ENCODE measurements around the gene TSPAN3. TPM values are rescaled to one million over a fixed set of nuclear protein-coding genes. Genes with fewer than 3 reads are reported as not detected.

TSPAN3 gene
- total and polyA plus RNA-seq, 3 donors from 2014 or later = 197 to 226 (median 223) TPM

- intact Hi-C loops (cut with DNase I; ENCODE audit: low total_unique reads) = no loop called here
- no peaks in the 10 kb centered on the region for H3K9me3 ChIP-seq
- no peak for DNase-seq
- no peaks in the 10 kb centered on the region for H3K4me1 ChIP-seq
- 91 to 97% methylated on average over 16 to 20 of the region's 20 CpGs for WGBS, 2 donors
- no peaks in the 10 kb centered on the region for H3K36me3 ChIP-seq (ENCODE audit: low read depth, missing control alignments)
- no peaks in the 10 kb centered on the region for H3K27me3 ChIP-seq
- no peak overlapping the region for H3K27ac ChIP-seq
- TF ChIP-seq POLR2A (IDR thresholded peaks at IDR 0.05) = no peak
- H3K4me3 ChIP-seq = no peak overlapping the region
These were observed 52.9 kb downstream of the TSPAN3 start for GRCh38 chr15:77017761-77018720.

DNA sequence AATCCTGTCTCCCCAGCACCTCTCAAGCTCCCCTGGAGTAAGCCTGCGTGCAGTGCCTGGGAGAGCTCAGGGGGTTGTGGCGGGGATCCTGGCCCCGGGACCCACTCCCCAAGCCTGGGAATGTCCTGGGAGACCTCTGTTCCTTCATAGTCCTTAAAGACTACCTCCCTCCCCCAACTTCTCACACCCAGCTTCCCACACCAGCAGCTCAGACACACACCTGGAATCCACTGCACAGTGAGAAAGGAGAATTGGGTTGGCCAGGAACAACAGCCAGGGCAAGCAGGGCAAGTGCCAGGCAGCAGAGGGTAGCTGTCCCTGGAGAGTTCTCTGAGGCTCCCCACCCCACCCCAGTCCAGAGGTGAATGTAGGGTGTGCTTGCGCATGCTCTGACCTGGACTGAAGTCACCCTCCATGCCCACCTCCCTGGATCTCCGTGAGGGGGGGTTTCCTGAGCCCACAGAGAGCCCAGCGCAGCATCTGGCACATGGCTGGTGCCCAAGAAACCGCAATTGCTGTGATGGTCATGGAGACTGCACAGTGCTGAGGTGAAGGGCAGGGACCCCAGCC is 53.7 kb downstream of the TSPAN3 start:
- intact Hi-C loops (cut with DNase I; ENCODE audit: low total_unique reads) = no loop called here
- Histone ChIP-seq H3K4me1 (no peaks in the 10 kb centered on the region), H3K36me3 (ENCODE audit: low read depth, missing control alignments) (no peaks in the 10 kb centered on the region), H3K27ac (no peak overlapping the region), H3K4me3 (no peak overlapping the region), H3K27me3 (no peaks in the 10 kb centered on the region), H3K9me3 (no peaks in the 10 kb centered on the region)
- WGBS, 2 donors = 63 to 83% methylated on average over 5 to 7 of the region's 7 CpGs
- no peak for DNase-seq
- no peak for TF ChIP-seq POLR2A (IDR thresholded peaks at IDR 0.05)
- TF ChIP-seq CTCF (IDR thresholded peaks at IDR 0.05) = no peak

GRCh38 chr15:77016321-77016695 is 54.6 kb downstream of the TSPAN3 start:
- Histone ChIP-seq H3K9me3 (no peaks in the 10 kb centered on the region), H3K36me3 (ENCODE audit: low read depth, missing control alignments) (no peaks in the 10 kb centered on the region), H3K4me1 (no peaks in the 10 kb centered on the region), H3K4me3 (no peak overlapping the region), H3K27me3 (no peaks in the 10 kb centered on the region), H3K27ac (no peak overlapping the region)
- DNase-seq = no peak
- no peak for TF ChIP-seq CTCF (IDR thresholded peaks at IDR 0.05)
- no peak for TF ChIP-seq POLR2A (IDR thresholded peaks at IDR 0.05)
- WGBS, 2 donors = 80 to 81% methylated on average over 1 to 3 of the region's 3 CpGs
- intact Hi-C loops (cut with DNase I; ENCODE audit: low total_unique reads) = no loop called here

- Histone ChIP-seq H3K4me3 (no peak overlapping the region), H3K36me3 (ENCODE audit: low read depth, missing control alignments) (no peaks in the 10 kb centered on the region), H3K9me3 (no peaks in the 10 kb centered on the region), H3K27me3 (no peaks in the 10 kb centered on the region), H3K27ac (no peak overlapping the region), H3K4me1 (no peaks in the 10 kb centered on the region)
- WGBS, 2 donors = 75 to 79% methylated on average over 10 to 21 of the region's 21 CpGs
- intact Hi-C loops (cut with DNase I; ENCODE audit: low total_unique reads) = no loop called here
- no peak for TF ChIP-seq CTCF (IDR thresholded peaks at IDR 0.05)
- no peak for DNase-seq
These were observed 55.1 kb downstream of the TSPAN3 start for GRCh38 chr15:77015646-77016320.
